ENCODE measurements around the gene PLEKHS1.
A peak's percentile ranks its signal among the peaks of the same experiment; 100 is the strongest.

Gene PLEKHS1
- long read RNA-seq, donor 1, result 0 reads
- long read RNA-seq, donor 2, result 0 reads
- long read RNA-seq, donor 3, result 0 reads
- long read RNA-seq, donor 4, result 0 reads
- long read RNA-seq, donor 5, result 0 reads
- long read RNA-seq, donor 6, result 0 reads
- long read RNA-seq, donor 7, result 0 reads
- long read RNA-seq, donor 8, result 0 reads

DNA sequence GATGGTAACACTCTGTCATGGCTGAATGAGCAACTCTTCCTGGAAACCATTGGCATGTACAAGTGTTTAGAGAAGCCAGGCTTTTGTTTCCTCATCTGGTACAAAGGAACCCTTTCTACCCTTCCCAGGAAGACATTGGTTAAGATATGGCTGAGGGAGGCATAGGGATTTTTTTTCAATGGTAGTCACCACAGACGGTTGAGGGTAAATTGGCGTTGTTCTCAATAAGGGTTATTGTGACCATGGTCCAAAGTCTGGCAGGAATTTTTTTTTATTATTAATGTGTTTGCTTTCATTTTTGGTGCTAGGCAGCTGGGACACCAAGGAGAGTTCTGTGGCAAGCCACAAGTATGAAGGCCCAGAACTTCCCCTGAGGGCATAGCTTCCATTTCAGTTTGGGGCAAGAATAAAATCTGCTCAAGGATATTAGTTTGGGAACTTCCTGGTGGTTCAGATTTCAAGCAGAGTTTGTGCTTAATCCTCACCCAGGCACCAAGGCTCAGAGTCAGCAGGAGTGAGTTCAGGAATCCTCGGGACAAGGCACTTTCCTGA lies at the start of gene PLEKHS1:
PLEKHS1 (plus strand) TSS at position 502 of the 552 bp plus-strand sequence. CDS start 3,596 bp downstream, outside the sequence.
- DNase-seq, result no peak

GRCh38 chr10:113704637-113705343 lies 46.7 kb upstream of the PLEKHS1 start:
- DNase-seq, result peak; percentile 15

DNA sequence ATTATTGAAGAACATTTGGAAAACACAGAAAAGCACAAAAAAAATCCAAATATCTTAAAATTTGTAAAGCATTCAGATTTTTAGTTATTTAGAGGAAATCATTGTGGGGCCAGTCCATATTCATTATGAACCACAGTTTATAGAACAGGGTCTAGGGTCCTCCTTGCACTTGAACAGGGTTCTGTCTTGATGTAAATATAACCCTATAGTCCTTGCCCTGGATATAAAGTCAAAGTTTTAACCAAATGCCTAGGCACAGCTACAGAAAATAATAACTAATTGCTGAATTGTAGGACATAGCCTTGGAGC lies 46.2 kb upstream of the PLEKHS1 start:
- DNase-seq, result no peak

DNA sequence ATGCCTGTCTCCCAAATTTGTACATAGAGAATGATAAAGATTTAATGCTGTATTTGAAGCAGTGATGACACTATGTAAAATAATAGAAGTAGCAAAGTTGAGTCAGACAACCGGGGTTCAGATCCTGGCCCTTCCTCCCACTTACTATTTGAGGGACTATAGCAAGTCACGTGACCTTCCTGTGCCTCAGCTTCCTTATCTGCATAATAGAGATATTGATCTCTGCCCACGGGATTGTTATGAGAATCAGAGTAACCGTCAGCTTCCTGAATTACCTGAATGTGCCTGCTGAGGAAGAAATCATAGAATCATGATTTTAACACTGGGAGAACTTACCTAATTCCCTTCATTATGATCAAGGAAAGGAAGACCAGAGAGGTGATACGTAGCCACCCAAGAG lies 44.9 kb upstream of the PLEKHS1 start:
- DNase-seq, result no peak

DNA sequence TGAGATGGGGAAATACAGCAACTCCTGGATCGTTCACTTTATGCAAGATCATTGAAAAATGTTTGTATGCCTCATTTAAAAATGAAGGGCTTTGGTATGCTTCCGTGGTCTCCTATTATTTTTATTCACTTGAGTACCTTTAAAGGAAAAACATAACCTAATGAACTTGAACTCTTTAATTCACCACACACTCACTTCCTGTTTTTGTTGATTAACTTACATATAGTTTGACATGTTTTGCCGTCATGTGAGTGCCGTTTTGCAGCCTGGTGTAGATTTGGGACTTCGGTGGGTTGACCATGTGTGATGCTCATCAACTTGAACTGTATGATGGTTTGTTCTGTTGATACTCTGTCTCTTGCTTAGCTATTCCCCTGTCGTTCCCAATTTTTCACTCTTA lies 42.8 kb upstream of the PLEKHS1 start:
- no peak for DNase-seq

- no peak for DNase-seq
Measured at GRCh38 chr10:113709221-113709838, 42.2 kb upstream of the PLEKHS1 start.

- no peak for DNase-seq
Measured at GRCh38 chr10:113711142-113711541, 40.3 kb upstream of the PLEKHS1 start.

GRCh38 chr10:113712024-113712423 lies 39.5 kb upstream of the PLEKHS1 start:
- no peak for DNase-seq

- no peak for DNase-seq
Measured at GRCh38 chr10:113712755-113713639, 38.5 kb upstream of the PLEKHS1 start.

GRCh38 chr10:113713640-113713982 lies 37.9 kb upstream of the PLEKHS1 start:
- DNase-seq, result no peak

- no peak for DNase-seq
Measured at GRCh38 chr10:113716109-113716910, 35.2 kb upstream of the PLEKHS1 start.

DNA sequence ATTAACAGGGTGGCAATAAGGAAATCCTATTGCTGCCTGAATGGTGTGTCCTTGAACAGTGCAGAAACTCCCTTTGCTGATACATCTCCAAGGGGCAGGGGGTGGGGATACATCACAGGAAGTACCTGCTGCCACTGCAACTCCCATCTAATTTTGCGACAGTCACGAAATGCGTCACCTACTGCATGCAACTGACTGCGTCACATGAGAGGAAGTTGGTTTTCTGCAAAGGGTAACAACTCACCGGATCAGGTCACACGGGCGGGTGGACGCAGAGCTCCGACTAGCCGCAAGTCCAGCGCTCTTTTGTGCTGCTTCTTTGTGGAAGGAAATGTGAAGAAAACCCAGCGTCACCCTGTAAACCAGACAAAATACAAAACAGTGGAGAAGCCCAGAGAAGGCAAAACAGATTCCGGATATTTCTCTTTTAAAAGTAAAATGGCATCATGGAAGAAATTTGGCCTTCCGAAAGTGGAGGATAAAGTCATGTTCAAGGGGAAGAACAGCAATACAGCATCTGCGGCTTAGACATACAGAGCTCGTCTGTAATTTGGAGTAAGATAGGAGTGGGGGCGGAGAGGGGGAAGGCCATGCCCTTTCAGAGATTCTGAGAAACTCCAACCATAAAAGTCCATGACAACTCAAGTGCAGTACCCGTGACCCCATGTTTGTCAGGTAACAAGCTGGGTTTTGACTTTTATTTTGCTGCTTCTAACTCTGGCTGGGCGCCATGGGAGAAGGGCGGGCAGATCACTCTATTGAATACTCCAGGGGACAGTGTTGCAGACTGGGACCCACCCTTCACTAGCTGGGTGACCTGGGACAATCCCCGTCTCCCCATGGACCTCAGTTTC lies 32.3 kb upstream of the PLEKHS1 start:
- no peak for DNase-seq

DNA sequence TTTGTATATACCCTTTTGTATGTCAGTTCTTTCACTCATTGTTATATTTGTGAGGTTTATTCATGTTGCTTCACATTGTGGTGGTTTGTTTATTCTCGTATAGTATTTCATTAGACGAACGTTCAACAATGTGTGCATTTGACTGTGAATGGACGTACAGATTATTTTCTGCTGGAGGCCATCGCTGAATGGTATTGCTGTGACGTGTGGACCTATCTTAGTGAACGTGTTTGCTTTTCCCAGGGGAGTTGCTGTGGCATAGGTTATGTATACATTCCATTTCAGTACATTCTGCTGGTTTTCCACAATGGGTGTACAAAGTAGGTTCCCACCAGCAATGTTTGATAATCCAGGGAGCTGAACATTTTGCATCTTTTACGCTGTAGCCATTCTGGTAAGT lies 31.1 kb upstream of the PLEKHS1 start:
- no peak for DNase-seq

GRCh38 chr10:113732160-113732881 lies 19.2 kb upstream of the PLEKHS1 start:
- no peak for DNase-seq

- no peak for DNase-seq
Measured at GRCh38 chr10:113732966-113733365, 18.5 kb upstream of the PLEKHS1 start.

GRCh38 chr10:113733635-113734034 lies 17.8 kb upstream of the PLEKHS1 start:
- no peak for DNase-seq

- DNase-seq, result no peak
Measured at GRCh38 chr10:113735913-113736312, 15.6 kb upstream of the PLEKHS1 start.

DNA sequence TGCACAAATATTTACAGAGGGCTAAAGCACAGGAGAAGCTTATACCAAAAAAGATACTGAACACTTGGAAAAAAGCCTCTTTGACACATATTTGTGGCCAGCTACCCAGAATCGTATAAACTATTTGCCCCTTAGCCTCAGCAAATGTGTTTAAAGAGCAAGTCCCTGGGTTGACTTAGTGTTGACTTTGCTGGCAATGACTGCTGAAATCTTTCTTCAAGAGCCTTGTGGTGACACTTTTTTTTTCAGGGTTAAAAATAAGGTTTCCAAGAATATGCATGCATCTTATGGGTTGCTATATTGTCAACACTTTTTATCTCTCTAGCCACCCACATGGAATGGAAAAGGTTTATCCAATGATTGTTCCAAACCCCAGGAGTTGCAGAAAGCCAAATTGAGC lies 14.9 kb upstream of the PLEKHS1 start:
- DNase-seq, result no peak

- no peak for DNase-seq
Measured at GRCh38 chr10:113739031-113739430, 12.5 kb upstream of the PLEKHS1 start.

DNA sequence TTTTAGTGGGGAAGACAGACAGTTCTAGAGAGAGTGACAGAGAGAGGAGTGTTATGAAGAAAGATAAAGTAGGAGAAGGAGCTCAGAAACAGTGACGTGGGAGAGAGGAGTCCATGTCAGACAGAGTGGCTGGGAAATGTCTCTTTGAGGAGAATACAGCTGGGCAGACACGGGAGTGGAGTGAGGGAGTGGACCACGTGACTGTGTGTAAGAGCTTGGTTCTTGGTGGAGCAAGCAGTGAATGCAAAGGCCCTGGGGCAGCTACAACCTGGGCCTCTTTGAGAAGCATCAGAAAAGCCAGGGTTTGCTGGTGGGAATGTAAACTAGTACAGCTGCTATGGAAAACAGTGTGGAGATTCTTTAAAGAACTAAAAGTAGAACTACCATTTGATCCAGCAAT lies 11.9 kb upstream of the PLEKHS1 start:
- DNase-seq, result no peak

Measured in right kidney (tissue), 9 donors.